NOMO-1 treated with DMSO at 0.1 percent for 48 hours (cell line): ENCODE measurements around the gene CLIP1.
A peak's percentile ranks its signal among the peaks of the same experiment; 100 is the strongest.
"Not testable (repeated sequence)": the region's sequence is repeated elsewhere in the genome, so short reads cannot be mapped to it uniquely, and the experiment has no call there.

Source experiments
- DNase-seq: peaks from one replicate; lab custom pipeline; 2025; ENCODE audit not compliant: unreplicated experiment; lab: John Stamatoyannopoulos, UW

CLIP1 gene

GRCh38 chr12:122421821-122422729, at the start of gene CLIP1:
Gene CLIP1, minus strand, starts transcription at chr12:122422669. Its CDS starts 42,217 bp downstream, at chr12:122380452.
- peak; percentile 44 for DNase-seq

GRCh38 chr12:122471324-122472226, 49.1 kb upstream of the CLIP1 start:
- DNase-seq = peak; percentile 58

DNA sequence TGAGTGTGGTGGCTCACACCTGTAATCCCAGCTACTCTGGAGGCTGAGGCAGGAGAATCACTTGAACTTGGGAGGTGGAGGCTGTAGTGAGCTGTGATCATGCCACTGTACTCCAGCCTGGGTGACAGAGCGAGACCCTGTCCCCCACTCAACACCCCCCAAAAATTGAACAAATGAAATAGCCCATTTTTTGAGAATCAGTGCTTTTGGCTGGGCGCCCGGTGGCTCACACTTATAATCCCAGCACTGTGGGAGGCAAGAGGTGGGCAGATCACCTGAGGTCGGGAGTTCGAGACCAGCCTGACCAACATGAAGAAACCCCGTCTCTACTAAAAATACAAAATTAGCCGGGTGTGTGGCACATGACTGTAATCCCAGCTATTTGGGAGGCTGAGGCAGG, 48.1 kb upstream of the CLIP1 start:
- not testable (repeated sequence) for DNase-seq

- DNase-seq = not testable (repeated sequence)
Observed at GRCh38 chr12:122469856-122470255, 47.4 kb upstream of the CLIP1 start.

DNA sequence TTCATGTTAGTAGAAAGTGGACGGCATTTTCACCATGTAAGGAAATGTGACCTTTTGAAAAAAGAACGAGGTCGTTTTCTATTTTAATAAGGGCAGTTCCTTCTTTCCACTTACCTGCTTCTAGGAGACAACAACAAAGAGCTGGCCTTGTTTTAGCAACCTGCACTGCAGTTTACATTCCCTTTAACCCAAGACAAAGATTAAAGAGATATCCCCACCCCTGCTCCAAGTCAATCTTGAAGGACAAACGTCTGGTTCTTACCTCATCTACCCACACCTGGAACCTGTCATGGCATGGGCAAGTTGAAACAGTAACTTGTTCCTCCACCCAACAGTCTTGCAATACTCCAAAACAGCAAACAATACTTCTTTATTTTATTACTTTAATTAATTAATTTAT, 45.5 kb upstream of the CLIP1 start:
- DNase-seq = no peak

- peak; percentile 19 for DNase-seq
Observed at GRCh38 chr12:122464317-122465042, 42.0 kb upstream of the CLIP1 start.

DNA sequence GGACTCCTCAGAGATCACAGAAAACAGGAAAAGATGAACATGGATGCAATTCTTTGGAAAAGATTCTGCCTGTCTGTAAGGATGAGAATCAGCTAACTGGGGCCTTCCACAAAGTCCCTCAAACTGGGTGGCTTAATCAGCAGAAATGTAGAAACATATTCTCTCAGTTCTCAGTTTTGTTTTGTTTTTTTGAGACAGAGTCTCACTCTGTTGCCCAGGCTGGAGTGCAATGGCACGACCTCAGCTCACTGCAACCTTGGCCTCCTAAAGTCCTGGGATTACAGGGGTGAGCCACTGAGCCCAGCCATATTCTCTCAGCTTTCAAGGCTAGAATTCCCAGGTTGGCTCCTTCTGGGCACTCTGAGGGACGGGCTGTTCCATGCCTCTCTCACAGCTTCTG, 38.2 kb upstream of the CLIP1 start:
- no peak for DNase-seq

DNA sequence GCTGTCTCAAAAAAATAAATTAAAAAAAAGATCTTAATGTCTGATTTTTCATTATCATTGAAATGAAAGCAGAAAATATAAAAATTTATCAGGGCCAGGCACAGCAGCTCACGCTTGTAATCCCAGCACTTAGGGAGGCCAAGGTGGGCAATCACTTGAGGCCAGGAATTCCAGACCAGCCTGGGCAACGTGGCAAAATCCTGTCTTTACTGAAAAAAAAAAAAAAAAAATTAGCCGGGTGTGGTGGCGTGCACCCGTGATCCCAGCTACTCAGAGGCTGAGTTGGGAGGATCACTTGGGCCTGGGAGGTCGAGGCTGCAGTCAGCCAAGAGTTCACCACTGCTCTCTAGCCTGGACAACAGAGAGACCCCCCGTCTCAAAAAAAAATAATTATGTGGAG, 37.6 kb upstream of the CLIP1 start:
- no peak for DNase-seq

DNA sequence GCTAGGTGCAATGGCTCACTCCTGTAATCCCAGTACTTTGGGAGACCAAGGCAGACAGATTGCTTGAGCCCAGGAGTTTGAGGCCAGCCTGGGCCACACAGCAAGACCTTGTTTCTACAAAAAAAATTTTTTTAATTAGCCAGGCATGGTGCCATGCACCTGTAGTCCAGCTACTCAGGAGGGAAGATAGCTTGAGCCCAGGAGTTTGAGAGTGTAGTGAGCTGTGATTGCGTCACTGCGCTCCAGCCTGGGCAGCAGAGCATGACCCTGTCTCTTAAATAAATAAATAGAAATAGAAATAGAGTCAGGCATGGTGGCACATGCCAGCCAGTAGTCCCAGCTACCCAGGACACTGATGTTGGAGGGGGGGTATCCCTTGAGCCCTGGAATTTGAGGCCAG, 36.7 kb upstream of the CLIP1 start:
- no peak for DNase-seq

DNA sequence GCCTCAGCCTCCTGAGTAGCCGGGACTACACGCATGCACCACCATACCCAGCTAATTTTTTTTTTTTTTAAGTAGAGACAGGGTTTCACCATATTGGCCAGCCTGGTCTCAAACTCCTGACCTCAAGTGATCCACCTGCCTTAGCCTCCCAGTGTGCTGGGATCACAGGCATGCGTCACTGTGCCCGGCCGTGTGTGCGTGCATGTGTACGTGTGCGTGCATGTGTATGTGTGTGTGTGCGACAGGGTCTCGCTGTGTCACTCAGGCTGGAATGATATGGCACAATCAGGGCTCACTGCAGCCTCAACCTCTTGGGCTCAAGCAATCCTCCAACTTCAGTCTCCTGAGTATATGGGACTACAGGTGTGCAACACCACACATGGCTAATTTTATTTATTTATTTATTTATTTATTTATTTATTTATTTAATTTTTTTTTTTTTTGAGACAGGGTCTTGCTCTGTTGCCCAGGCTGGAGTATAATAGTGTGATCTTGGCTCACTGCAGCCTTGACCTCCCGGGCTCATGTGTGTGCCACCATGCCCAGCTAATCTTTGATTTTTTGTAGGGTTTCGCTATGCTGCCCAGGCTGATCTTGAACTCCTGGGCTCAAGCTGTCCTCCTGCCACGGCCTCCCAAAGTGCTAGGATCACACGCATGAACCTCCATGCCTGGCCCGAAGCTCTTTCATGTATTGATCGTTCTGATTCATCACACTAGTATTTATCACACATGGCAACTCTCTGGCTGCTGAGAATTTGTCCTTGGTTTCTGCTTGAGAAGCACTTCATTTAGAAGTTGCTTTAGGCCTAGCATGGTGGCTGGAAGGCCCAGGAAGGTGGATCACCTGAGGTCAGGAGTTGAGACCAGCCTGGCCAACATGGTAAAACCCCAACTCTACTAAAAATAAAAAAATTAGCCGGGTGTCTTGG, 35.9 kb upstream of the CLIP1 start:
- DNase-seq = no peak

DNA sequence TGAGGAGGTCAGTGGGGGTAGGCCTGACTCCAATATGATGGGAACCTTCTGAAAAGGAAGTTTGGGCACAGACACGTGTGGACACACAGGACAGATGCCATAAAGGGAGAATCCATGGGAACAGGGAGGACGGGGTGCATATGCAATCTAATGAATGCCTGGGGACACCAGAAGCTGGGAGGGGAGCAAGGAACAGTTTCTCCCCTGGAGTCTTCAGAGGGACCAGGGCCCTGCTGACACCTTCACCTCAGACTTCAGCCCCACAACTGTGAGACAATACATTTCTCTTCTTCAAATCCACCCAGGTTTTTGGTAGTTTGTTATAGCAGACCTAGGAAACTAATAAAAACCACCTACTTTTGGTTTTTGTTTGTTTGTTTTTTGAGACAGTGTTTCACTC, 35.2 kb upstream of the CLIP1 start:
- DNase-seq = no peak

- DNase-seq = no peak
Observed at GRCh38 chr12:122454739-122455138, 32.3 kb upstream of the CLIP1 start.

DNA sequence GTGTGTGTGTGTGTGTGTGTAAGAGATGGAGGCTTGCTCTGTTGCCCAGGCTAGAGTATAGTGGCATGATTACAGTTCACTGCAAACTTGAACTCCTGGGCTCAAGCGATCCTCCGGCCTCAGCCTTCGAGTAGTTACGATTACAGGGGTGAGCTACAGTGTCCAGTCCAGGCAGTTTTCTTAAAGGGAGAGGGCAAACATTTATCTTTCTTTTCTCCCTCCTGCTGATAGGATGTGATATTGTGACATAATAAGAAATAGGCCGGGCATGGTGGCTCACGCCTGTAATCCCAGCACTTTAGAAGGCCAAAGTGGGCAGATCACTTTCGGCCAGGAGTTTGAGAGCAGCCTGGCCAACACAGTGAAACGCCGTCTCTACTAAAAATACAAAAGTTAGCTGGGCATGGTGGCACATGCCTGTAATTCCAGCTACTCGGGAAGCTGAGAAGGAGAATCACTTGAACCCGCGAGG, 31.8 kb upstream of the CLIP1 start:
- DNase-seq = no peak

DNA sequence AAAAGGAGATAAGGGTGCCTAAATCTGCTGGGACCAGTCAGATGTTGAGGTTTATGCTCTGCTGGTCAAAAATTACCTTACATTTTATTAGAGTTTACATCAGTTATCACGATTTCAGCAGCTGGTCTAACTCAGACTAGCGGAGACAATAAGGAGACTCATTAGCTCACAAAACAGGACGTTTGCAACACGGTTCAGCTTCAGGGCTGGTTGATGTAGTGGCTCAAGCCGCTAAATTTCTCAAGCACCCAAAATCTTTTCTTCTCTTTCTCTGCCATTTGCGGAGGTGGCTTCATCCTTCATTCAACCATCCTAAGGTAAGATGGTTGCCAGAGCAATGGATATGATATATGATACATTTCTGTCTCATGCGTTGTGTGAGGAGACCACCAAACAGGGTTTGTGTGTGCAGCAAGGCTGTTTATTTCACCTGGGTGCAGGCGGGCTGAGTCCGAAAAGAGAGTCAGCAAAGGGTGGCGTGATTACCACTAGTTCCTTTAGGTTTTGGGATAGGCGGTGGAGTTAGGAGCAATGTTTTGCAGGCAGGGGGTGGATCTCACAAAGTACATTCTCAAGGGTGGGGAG, 30.3 kb upstream of the CLIP1 start:
- peak; percentile 18 for DNase-seq

GRCh38 chr12:122449317-122449716, 26.8 kb upstream of the CLIP1 start:
- DNase-seq = peak; percentile 93

- DNase-seq = not testable (repeated sequence)
Observed at GRCh38 chr12:122447825-122448224, 25.4 kb upstream of the CLIP1 start.

- DNase-seq = not testable (repeated sequence)
Observed at GRCh38 chr12:122446390-122446789, 23.9 kb upstream of the CLIP1 start.

DNA sequence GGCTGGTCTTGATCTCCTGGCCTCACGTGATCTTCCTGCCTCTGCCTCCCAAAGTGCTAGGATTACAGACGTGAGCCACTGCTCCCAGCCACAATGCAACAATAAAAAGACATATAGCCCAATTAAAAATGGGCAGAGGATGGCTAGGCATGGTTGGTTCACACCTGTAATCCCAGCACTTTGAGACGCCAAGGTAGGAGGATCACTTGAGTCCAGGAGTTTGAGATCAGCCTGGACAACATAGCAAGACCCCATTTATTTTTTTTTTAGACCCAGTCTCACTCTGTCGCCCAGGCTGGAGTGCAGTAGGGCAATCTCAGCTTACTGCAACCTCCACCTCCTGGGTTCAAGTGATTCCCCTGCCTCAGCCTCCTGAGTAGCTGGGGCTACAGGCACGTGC, 21.6 kb upstream of the CLIP1 start:
- DNase-seq = not testable (repeated sequence)

DNA sequence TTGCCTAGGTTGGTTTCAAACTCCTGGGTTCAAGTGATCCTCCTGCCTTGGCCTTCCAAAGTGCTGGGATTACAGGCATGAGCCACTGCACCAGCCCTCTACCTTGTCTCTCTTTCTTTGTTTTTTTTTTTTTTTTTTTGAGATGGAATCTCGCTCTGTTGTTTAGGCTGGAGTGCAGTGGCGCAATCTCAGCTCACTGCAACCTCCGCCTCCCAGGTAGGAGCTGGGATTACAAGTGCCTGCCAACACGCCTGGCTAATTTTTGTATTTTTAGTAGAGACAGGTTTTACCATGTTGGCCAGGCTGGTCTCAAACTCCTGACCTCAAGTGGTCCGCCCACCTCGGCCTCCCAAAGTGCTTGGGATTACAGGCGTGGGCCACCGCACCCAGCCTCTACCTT, 16.4 kb upstream of the CLIP1 start:
- DNase-seq = not testable (repeated sequence)
